HG03469 (cell line): ENCODE results near the gene ADGRD2.

Experiments used
- ATAC-seq: cut with Tn5 transposase; IDR thresholded peaks from one replicate; pipeline ENCODE4 v1.9.1; 2021; ENCODE audit warnings: mild to moderate bottlenecking, moderate library complexity, moderate number of reproducible peaks; ENCODE audit not compliant: unreplicated experiment

Gene ADGRD2

GRCh38 chr9:124495126-124496074, 45.1 kb downstream of the ADGRD2 start:
- ATAC-seq, result no peak

GRCh38 chr9:124496075-124496449, 45.8 kb downstream of the ADGRD2 start:
- no peak for ATAC-seq

DNA sequence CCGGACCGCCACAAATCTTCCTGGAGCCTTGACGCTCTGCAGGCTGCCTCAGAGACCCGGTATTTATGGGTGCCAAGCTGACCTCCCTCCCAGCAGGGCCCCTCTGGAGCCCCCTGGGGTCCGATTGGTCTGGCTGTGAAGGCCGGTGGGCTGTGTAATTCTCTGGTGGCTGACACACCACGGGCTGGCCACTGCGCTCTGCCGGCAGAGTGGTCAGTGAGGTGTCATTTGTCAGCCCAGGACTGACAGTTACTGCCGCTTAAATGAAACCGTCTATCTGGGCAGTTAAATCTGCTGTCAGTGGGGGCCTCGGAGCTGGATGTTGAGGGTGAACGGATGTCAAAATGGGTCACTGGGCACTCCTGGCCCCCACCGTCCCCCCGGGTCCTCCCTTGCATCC, 46.2 kb downstream of the ADGRD2 start:
- no peak for ATAC-seq

DNA sequence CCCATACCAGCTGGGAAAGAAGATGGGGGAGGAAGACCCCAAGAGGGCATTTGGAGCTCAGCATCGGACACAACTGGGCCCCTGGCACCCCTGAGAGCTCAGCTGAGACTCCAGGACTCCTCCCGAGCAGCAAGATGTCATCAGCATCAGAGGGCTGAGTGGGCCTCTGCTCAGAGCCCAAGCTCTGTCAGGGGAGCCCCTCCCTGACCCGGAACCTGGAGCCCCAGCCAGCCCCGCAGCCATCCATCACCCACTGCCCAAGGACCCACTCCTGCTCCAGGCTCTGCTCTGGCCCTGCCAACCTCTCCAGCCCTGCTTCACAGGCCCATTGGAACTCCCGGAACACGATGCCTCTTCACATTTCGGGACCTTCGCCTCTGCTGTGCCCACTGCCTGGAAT, 47.2 kb downstream of the ADGRD2 start:
- no peak for ATAC-seq

DNA sequence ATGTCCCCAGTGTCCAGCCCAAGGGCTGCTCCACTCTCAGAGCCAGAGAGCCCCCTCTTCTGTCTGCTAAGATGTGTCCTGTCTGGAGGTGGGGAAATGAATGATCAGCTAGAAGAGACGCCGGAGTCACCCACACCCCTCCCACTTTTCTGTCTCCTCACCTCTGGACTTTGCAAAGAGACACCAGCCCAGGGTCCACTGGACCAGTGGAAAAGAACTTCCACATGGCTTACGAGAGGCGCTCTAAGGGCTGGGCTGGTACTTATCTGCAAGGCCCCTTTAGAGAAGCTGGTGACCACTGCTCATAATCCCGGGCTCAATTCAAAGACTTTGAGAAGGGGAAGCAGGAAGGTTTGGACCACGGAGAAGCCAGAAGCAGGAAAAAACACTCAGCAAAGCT, 47.8 kb downstream of the ADGRD2 start:
- ATAC-seq, result no peak

DNA sequence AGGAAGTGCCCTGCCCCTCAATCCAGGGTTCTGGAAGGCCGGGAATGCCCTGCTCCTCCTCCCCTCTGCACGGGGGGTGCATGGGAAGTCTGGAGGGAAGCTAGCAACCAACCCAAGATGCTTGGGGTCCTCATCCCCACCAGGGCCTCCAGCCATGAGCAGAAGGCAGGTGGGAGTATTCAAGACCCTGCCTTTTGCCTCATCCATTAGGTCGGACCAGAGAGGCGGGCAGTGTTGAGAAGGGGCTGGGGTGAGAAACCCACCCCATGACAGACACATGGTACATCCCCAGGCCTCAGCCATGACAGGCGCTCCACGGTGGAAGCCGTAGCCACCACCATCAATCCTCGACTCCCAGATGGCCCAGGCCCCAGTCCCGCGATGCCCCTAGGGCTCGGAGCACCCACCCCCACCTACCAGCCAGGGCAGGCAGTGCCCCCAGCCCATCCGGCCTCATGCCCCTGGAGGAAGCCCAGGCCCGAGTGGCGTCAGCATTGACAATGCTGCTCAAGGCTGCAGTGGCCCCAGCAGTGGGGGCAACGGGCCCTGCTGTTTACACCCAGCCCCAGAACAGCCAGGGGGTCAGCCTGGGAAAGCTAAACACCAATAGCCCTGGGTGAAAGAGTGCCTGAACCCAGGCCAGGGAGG, 48.4 kb downstream of the ADGRD2 start:
- ATAC-seq, result no peak

GRCh38 chr9:124499216-124499615, 49.0 kb downstream of the ADGRD2 start:
- ATAC-seq, result no peak

- no peak for ATAC-seq
Measured at GRCh38 chr9:124500028-124500795, 50.0 kb downstream of the ADGRD2 start.

GRCh38 chr9:124500796-124501611, 50.8 kb downstream of the ADGRD2 start:
- no peak for ATAC-seq

- no peak for ATAC-seq
Measured at GRCh38 chr9:124501771-124502320, 51.6 kb downstream of the ADGRD2 start.

DNA sequence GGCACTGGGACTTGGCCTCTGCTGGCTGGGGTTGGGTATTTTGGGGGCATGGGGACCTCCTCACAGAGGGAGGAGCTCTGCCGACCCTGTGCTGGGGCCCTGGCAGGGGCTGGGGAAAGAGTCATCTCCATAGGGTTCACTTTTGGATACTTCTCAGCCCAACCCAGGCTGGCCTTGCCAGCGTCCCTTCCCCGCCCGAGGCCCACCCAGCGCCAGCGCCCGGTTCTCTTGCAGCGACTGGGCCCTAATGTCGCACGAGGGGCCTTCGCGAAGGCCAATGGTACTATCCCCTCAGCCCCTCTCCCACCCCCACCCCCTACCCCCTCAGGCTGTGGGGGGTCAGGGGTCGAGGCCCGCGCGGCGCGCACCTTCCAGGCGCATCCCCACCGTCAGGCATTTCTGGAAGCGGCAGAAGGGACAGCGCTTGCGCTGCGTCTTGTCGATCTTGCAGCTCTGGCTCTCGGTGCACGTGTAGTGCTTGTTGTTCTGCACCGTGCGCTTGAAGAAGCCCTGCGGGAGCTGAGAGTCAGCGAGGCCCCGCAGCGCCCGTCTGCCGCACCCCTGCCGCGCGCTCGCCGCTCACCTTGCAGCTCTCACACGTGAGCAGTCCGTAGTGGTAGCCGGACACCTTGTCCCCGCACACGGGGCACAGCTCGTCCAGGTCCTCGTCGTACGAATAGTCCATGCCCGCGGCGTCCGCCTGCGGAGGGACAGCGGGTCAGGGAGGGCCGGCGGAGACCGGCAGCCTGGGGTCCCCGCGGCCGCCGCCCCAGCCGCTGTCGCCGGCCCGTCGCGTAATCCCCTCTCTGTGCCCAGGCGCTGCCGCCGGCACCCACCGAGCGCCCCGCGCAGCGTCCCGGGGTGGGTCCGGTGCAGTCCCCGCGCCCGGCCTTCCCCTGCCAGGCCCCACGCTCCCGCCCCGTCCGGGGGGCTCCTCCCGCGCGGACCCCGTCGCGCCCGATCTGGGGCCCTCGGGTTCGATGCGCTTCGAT, 52.8 kb downstream of the ADGRD2 start:
- ATAC-seq, result no peak

- ATAC-seq, result no peak
Measured at GRCh38 chr9:124503713-124504529, 53.7 kb downstream of the ADGRD2 start.

GRCh38 chr9:124504530-124505005, 54.3 kb downstream of the ADGRD2 start:
- ATAC-seq, result no peak

DNA sequence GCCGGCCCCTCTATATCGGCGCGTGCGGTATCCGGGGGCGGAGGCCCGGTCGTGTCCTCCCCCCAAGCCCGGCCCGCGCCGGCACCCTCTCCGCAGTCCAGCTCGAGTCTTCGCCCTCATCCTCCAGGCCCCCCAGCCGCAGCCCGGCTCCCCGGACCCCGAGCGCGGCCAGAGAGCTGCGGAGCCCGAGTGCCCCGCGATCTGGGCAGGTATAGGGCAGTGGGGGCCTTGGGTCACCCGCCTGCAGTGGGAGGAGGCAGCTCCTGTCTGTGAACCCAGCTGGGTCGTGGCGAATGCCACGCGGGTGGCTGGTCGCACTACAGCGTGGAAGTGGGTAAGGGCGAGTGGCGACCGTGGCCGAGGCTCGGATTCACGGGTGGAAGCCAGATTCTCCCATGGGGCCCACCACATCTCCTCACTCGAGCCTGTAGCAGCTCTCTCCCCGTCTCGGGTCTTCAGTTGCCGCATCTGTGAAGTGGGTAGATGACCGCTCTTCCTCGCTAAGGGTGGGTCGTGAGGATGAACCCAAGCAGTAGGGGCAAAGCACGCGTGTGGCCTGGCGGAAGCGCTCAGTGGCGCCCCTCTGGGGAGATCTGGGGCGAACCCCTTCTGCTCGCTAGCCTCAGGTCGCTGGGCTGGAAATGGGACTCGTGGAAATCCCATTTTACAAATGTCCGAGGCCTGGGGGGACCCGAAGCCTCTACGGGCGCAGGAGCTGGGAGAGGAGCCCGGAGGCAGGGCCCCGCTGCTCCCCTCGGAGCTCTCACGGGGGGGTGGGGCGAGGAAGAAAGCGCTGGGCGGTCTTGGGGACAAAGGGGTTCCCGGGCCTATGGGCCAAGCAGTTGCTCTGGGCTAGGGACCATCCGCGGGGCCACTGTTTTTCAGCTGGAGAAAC, 55.0 kb downstream of the ADGRD2 start:
- ATAC-seq, result no peak

DNA sequence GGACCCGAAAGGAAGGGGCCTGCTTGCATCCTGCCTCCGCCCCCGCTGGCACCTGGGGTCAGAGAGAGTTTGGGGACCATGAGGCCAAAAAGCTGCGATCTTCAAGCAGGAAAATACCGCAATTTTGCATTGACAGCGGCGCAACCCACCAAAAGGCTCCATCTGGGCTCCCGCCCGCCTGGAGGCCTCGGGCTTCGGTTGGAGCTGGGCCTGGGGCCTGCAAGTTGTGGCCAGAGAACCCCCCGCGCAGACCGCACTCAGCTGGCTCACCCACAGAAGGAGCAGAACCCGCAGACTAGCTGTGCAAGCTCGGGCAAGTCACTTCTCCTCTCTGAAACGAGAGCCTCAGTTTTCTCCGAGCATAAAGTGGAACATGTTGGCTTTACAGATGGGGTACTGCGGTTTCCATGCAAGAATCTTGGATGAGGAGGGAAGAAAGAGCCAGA, 55.7 kb downstream of the ADGRD2 start:
- ATAC-seq, result no peak

DNA sequence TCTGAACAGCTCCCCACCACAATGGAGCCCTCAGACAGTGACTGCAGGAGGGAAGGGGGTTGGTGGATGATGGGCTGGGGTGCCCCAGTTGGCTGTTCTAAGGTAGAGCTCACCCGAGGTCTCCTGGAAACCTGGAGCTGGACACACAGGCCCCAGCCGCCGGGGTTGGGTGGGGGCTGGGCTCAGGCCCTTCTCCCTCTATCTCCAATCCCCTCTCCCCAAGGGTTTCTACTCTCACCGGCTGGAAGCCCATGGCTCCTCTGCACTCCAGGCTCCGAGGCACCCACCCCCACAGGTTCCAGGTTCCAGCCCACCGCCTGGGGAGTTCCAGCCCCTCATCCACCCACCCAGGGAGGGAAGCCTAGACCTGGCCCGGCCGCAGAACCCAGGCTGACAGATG, 56.2 kb downstream of the ADGRD2 start:
- ATAC-seq, result no peak
